Effector CD8-positive, alpha-beta T cell (primary cell): ENCODE data around the gene LEPR.

Experiments
- DNase-seq: peaks from one replicate; lab custom pipeline; 2025; lab: John Stamatoyannopoulos, UW

LEPR gene

DNA sequence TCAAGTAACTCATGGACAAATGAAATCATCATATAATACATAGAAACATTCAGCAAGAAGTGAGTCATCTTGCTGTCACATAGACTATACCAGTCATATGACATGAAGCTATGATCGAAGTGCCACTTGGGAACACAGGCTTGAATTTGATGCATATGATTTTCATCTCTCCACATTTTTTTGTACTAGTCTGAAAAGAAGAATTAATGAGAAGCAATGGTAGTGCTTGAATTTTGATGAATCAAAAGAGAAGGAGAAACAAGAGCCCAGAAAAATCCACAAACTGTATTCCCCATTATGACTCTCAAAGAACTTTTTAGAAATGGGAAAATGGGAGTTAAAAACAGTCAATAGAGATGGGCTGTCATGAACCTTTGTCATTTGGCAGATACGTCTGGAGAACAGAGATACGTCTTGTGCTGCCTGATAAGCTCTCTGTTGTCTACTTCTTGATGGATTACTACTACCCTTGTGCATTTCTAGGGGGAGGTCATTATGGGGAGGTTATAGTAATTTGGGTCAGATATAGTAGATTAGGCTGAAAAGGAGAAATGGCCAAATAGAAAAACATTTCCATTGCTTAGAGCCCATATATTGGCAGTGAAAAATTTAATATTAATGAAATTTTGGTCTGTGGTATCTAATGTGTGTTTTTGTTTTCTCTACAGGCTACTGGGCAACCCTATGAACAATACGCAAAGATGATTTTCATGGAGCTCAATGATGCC lies 8.0 kb upstream of the LEPR start:
- no peak for DNase-seq

GRCh38 chr1:65412984-65413375 lies 7.5 kb upstream of the LEPR start:
- no peak for DNase-seq

GRCh38 chr1:65414538-65414937 lies 5.9 kb upstream of the LEPR start:
- no peak for DNase-seq

DNA sequence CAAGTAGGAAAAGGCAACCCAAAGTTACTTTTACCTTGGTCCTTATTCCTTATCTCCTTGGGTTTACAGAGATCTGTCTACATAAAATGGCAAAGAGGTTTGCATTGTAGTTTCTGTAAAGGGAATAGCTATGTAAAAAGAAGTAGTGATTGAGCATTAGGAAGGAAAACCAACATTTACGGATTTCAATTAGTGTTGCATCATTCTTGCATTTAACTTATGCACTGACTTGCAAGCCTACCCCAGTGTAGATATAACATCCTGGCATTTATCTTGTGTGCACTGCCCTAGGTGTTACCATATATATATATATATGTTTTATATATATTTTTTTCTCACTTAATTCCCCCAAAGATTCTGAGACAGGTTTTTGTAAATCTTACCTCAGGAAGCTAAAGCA lies 3.7 kb upstream of the LEPR start:
- no peak for DNase-seq

GRCh38 chr1:65417729-65418128 lies 2.7 kb upstream of the LEPR start:
- DNase-seq = no peak

GRCh38 chr1:65418522-65419185 lies 1.8 kb upstream of the LEPR start:
- DNase-seq = no peak

DNA sequence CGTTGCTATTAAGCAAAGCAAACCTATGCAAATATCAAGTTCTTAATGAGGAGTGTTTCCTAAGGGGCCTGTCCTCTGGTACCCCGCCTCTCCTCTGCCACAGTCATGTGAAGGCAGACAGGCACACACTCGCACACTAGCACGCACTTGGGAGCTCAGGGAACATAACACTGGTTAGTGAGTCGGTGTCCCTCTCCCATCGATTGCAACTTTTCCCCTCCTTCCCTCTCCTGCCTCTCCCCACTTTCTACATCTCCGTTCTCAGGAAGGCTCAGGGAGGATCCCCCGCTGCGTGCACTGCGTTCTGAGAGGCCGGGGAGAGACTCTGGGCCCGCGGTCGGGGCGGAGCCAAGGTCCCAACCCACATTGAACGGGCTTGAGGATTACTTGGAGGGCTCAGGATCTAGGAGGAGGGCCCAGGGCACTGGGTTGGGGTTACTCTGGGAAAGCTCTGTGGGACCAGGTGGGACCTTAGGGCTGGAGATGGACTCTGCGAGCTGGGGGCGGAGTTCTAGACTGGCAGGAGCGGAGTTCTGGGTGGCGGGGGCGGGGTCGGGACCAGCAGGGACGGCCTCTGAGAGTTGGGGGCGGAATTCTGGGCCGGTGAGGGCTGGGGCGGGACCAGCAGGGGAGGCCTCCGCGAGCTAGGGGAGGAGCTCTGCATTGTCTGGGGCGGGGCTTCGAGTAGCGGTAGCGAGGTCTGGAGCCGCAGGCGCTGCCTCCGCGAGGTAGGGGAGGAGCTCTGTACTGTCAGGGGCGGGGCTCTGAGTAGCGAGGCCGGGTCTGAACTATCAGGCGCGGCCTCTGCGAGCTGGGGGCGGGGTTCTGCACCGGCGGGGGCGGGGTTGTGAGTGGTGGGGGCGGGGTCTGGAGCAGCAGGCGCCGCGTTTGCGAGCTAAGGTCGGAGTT lies 533 bp upstream of the LEPR start:
- peak; percentile 98 for DNase-seq

DNA sequence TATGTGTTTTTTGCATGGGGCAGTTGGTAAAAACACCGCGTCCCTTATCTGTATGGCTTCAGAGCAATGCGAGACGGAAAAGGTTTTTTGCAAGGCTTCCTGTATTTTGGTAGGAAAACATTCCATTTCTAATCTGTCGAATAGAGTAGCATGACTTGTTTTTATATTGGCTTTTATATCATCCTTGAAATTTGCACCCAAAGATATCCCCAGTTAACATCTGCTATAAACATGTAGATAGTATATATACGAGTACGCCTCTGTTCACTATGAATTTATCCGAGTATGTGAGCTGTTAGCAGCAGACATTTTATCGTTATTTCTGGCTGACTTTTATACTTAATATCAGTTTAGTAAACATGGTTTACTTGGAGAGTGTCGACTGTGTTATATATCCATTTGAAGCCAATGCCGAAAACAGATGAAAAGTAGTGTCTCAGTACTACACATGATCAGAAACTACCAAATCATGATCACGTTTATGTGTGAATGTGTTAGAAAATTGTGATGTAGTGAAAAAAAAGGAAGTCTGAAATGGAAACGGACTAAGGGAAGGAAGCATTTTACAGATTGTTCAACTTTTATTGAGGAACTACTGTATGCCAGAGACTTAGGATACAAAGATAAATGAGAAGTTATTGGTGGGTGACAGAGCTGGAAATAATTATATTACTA lies 1.0 kb downstream of the LEPR start:
- DNase-seq = no peak

DNA sequence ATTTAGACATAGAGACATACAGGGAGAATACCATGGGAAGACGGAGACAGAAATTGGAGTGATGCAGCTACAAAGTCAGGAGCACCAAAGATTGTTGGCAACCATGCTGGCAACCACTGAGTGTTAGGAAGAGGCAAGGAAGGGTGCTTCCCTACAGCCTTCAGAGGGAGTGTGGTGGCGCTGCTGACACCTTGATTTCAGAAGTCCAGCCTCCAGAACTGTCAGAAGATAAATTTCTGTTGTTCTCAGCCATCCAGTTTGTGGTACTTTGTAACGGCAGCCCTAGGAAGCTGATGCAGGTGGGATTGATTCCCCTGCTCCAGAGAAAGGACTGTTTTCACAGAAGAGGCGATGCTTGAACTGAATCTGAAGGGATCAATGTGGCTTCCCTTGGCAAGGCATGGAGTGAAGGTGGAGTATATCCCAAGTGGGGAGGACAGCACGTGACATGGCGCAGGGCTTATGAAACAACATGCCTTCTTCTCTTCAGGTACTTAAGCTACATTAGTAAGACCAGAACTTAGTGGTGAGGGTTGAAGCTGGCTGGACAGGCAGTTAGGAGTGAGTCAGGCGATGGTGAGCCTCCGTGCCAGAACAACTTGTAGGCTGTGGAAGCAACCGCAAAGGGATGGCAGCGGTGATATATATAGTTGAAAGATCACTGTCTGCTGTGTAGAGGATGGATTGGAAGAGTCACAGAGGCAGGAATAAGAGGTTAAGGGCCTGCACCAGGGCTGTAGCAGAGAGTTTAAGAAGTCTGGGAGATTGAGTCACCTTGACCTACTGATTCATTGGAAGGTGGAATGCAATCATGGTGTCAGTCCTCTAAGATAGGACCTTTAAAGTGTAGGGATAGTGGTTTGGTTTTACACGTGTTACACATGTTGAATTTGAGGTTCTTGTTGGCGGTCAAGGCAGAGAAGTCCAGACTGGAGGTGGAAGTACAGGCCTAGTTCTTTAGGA lies 2.1 kb downstream of the LEPR start:
- no peak for DNase-seq

DNA sequence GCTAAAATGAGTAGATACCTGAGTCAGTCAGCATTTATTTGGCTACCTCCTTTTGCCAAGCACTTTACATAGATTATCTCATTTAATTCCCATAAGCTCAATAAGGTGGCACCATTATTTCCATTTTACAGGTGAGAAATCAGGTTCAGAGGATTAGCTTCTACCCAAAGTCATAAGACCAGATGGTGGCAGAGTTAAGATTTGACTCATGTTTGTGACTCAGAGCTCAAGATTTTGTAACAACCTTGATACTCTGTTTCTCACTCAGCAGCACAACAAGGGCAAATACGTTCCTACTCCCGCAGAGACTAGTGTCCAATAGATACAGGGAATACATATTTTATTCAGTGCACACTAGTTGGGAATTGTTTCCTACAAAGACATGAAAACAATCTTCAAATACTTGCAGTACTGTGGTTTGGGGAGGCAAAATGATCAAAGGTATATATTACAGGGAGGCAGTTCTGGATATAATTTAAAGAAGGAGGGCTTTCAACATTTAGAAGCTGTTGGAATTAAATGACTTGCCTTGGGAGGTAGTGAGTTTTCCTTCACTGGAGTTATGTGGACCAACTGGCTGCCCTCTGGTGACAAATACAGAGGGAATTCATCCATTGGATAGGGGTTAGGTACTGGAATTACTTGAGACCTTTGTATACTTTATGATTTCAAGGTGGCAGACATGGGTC lies 3.6 kb downstream of the LEPR start:
- DNase-seq = no peak

DNA sequence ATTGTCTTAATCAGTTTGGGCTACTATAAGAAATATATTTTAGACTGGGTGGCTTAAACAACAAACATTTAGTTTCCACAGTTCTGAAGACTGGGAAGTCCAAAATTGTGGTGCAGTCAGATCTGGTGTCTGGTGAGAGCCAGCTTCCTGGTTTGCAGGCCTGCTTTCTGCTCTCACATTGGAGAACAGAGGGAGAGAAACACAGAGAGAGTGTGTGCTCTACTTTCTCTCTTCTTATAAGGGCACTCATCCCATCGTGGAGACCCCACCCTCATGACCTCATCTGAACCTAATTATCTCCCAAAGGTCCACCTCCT lies 4.1 kb downstream of the LEPR start:
- DNase-seq = no peak

GRCh38 chr1:65425006-65425405 lies 4.5 kb downstream of the LEPR start:
- no peak for DNase-seq

GRCh38 chr1:65425697-65426096 lies 5.2 kb downstream of the LEPR start:
- DNase-seq = no peak

GRCh38 chr1:65429078-65429477 lies 8.6 kb downstream of the LEPR start:
- no peak for DNase-seq

GRCh38 chr1:65429806-65430205 lies 9.3 kb downstream of the LEPR start:
- no peak for DNase-seq

GRCh38 chr1:65431111-65431705 lies 10.7 kb downstream of the LEPR start:
- no peak for DNase-seq

DNA sequence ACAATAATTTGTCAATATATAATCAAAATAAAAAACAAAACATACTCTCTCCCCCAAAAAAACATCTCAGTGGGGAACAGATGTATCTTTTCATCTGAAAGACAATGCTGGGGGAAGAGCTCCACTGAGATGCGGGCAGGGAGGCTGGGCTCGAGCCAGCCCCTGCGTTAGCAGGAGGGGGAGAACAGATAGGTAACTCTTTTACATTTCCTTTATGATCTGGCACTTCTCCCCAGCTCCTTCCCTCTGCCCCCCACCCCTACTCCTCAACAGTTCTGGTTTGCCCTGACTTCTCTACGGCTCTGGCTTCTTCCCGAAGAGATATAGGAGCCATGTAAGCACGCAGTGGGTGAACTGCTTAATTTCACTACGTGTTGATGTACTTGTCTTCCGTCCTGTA lies 12.4 kb downstream of the LEPR start:
- no peak for DNase-seq

DNA sequence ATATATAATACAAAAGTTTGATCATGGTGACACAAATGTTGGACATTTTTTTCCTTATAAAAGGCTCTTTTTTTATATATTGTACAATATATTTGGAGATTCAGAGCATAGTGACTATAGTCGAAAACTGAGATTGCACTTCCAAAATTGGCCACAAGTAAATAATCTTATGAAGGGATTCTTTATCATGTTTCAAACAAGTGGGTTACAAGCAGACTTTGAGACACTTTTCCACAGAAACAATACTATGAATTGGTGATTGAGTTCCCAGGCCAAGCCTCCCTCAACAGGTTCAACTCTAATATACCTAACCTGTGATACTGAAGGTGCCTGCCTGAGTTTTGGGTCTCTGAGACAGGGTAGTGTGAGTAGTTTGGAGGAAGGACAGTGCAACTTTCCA lies 13.8 kb downstream of the LEPR start:
- DNase-seq = no peak

GRCh38 chr1:65434760-65435159 lies 14.3 kb downstream of the LEPR start:
- DNase-seq = no peak

DNA sequence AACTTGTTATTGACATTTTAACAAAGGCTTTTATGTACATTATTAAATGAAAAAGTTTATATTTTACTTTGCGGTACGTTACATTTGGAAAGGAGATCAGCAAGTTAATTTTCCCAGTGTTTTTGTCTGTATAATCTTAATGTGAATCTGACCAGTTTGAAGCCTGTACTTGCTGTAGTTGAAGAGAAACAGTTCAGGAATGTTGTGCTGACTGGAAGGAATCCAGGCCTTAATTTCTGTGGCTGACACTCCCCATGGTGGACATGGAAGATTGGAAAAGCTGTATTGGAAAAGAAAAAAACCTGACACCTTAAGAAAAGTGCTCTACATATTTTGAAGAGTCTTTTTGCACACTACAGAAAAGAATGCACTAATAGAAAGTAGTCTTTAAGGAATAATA lies 15.5 kb downstream of the LEPR start:
- no peak for DNase-seq
